HepG2 (cell line): Measurements from ENCODE around the gene LRRC45. TPM values are rescaled to one million over a fixed set of nuclear protein-coding genes. Genes with fewer than 3 reads are reported as not detected.

Experiments
- ASH2L ChIP-seq: fragments of 300-600, 200-600 bp; sonication (generic); IDR thresholded peaks from 2 replicates; pipeline ENCODE4 v1.7.0; 2017; ENCODE audit warnings: low read depth, mild to moderate bottlenecking, moderate library complexity, mixed read lengths, low read length; ENCODE audit not compliant: insufficient read length
- ATF7 ChIP-seq, 2 experiments: fragments of 450-650 bp in 1 of 2; sonication (generic) in 1 of 2; formaldehyde crosslinking in 1 of 2; IDR thresholded peaks; 2 replicates each; pipeline versions ENCODE4 v1.4.0 to v1.6.1; 2016 to 2020; ENCODE audit warnings: antibody characterized with exemption in 1 of 2, mild to moderate bottlenecking in 1 of 2, missing genetic modification reagents in 1 of 2
- FOXK1 ChIP-seq: sonication (generic); formaldehyde crosslinking; IDR thresholded peaks from 2 replicates; pipeline ENCODE4 v1.4.0; 2020; ENCODE audit warnings: low read depth, missing genetic modification reagents, borderline replicate concordance
- MAF1 ChIP-seq: sonication (generic); formaldehyde crosslinking; IDR thresholded peaks from 2 replicates; pipeline ENCODE4 v1.5.0; 2020; ENCODE audit warnings: missing genetic modification reagents, borderline replicate concordance
- MAFF ChIP-seq: IDR thresholded peaks from 2 replicates; pipeline ENCODE4 v1.6.1; 2011; ENCODE audit warnings: low read depth, low read length, improper control_type of control experiment
- NAIF1 ChIP-seq: sonication (generic); formaldehyde crosslinking; IDR thresholded peaks from 2 replicates; pipeline ENCODE4 v1.5.0; 2020; ENCODE audit warnings: mild to moderate bottlenecking, missing genetic modification reagents, borderline replicate concordance
- RFXANK ChIP-seq: IDR thresholded peaks from 2 replicates; pipeline ENCODE4 v1.6.1; 2016
- SALL1 ChIP-seq: sonication (generic); formaldehyde crosslinking; IDR thresholded peaks from 2 replicates; pipeline ENCODE4 v1.8.0; 2022; ENCODE audit warnings: mild to moderate bottlenecking, missing genetic modification reagents
- ZBTB3 ChIP-seq: sonication (generic); formaldehyde crosslinking; IDR thresholded peaks from 2 replicates; pipeline ENCODE4 v1.4.0; 2020; ENCODE audit warnings: low read depth, mild to moderate bottlenecking, moderate library complexity, missing genetic modification reagents, borderline replicate concordance
- ZNF12 ChIP-seq: sonication (generic); formaldehyde crosslinking; IDR thresholded peaks from 2 replicates; pipeline ENCODE4 v1.5.0; 2020; ENCODE audit warnings: missing genetic modification reagents
- ZNF430 ChIP-seq: sonication (generic); formaldehyde crosslinking; IDR thresholded peaks from 2 replicates; pipeline ENCODE4 v1.9.0; 2021; ENCODE audit warnings: mild to moderate bottlenecking, missing genetic modification reagents
- ZNF496 ChIP-seq: sonication (generic); formaldehyde crosslinking; IDR thresholded peaks from 2 replicates; pipeline ENCODE4 v1.8.1; 2023; ENCODE audit warnings: mild to moderate bottlenecking, moderate library complexity, missing genetic modification reagents; ENCODE audit not compliant: insufficient replicate concordance
- ZNF75D ChIP-seq: sonication (generic); formaldehyde crosslinking; IDR thresholded peaks from 2 replicates; pipeline ENCODE4 v1.8.1; 2023; ENCODE audit warnings: missing genetic modification reagents, mild to moderate bottlenecking, borderline replicate concordance
- polyA plus RNA-seq, 8 experiments: library from polyadenylated mRNA; depleted of rRNA in 3 of 8; stranded (reverse) in 7 of 8; unstranded in 1 of 8; fragments of >200 nt; fragmentation: Illumina TruSeq in 4 of 8; extraction: Trizol in 4 of 8; gene quantifications; 2 replicates each; pipeline versions ENCODE4 v1.2.1 to v1.2.3, GENCODE V29; 2011 to 2016; ENCODE audit warnings: low read depth in 4 of 8, missing spikeins in 1 of 8, mixed read lengths in 1 of 8; ENCODE audit not compliant: insufficient read depth in 1 of 8
- total RNA-seq, 5 experiments: library from RNA; depleted of rRNA; stranded (reverse); fragments of >200 nt; fragmentation: Illumina TruSeq; extraction: Trizol; gene quantifications; 2 replicates each; pipeline ENCODE4 v1.2.3, GENCODE V29; 2016; ENCODE audit warnings: low read depth in 1 of 5
- TF ChIP-seq, protein P1 (sequence below): sonication (generic); formaldehyde crosslinking; IDR thresholded peaks from 2 replicates; pipeline ENCODE4 v1.9.0; 2021; ENCODE audit warnings: missing genetic modification reagents, borderline replicate concordance
- TF ChIP-seq, protein P2 (sequence below): sonication (generic); formaldehyde crosslinking; IDR thresholded peaks from 2 replicates; pipeline ENCODE4 v1.4.0; 2020; ENCODE audit warnings: missing genetic modification reagents, borderline replicate concordance
- TF ChIP-seq, protein P3 (sequence below): sonication (generic); formaldehyde crosslinking; IDR thresholded peaks from 2 replicates; pipeline ENCODE4 v1.4.0; 2020; ENCODE audit warnings: missing genetic modification reagents
- TF ChIP-seq, protein P4 (sequence below): sonication (generic); formaldehyde crosslinking; IDR thresholded peaks from 2 replicates; pipeline ENCODE4 v1.5.1; 2020; ENCODE audit warnings: missing genetic modification reagents, mild to moderate bottlenecking, borderline replicate concordance

The LRRC45 gene
- total and polyA plus RNA-seq, 2 of the 13 experiments (the other 11 are each of a cell fraction or from before 2014, with no cell fraction given): 11.6 to 48.1 TPM

DNA sequence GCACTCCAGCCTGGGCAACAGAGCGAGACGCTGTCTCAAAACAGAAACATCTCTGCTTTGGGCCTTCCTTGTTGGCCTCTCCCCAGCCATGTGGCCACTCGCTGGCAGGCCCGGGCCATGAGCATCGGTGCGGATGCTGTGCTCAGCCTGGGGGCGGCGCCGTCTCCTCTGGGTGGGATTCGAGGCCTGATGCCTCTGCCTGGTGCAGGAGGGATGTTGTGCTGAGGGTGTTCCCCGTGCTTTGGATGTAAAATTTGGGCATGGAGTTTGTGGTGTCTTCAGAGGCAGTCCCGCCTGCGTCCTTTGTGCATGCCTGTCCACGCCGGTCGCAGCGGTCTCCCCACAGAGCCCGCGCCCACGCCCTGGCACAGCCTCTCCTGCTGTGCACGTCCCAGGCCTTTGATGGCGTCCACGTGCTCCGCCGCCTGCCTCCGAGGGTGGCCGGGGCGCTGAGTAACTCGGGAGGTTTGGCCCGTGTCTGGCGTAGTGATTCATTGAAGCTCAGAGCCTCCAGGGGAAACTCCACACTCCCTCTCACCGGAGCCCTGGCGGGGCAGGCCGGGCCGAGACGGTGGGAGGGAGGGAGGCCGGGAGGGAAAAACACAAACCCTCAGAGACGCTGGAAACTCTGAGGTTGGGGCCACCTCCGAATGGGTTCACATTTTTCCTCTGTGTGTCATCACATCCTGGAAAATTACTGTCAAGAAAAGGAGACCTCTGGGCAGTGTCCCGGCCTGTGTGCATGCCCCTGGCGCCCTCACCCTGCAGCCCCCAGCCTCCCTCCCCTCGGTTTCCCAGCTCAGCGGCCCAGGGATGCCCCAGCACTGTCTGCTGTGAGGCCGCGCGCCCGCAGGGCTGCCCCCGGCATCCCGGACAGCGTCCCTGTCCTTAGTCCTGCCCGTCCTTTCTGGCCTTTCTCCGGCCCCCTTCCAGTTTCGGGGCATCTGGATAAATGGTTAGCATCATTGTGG, 19.4 kb upstream of the LRRC45 start (continued):
- TF ChIP-seq, protein P1, sequence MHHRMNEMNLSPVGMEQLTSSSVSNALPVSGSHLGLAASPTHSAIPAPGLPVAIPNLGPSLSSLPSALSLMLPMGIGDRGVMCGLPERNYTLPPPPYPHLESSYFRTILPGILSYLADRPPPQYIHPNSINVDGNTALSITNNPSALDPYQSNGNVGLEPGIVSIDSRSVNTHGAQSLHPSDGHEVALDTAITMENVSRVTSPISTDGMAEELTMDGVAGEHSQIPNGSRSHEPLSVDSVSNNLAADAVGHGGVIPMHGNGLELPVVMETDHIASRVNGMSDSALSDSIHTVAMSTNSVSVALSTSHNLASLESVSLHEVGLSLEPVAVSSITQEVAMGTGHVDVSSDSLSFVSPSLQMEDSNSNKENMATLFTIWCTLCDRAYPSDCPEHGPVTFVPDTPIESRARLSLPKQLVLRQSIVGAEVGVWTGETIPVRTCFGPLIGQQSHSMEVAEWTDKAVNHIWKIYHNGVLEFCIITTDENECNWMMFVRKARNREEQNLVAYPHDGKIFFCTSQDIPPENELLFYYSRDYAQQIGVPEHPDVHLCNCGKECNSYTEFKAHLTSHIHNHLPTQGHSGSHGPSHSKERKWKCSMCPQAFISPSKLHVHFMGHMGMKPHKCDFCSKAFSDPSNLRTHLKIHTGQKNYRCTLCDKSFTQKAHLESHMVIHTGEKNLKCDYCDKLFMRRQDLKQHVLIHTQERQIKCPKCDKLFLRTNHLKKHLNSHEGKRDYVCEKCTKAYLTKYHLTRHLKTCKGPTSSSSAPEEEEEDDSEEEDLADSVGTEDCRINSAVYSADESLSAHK (CRISPR knock-in tag): no peak
- TF ChIP-seq ZNF12 (CRISPR knock-in tag) (0 out of 2 replicates have a peak, but pooled peaks have one; percentile 33), MAFF (no peak), ZNF430 (CRISPR knock-in tag) (peak; percentile 95), ZNF496 (CRISPR knock-in tag) (no peak), ASH2L (no peak), MAF1 (CRISPR knock-in tag) (peak; percentile 73; the same call in 1 of the 2 replicates), ZBTB3 (0 out of 2 replicates have a peak, but pooled peaks have one; percentile 60), SALL1 (CRISPR knock-in tag) (peak; percentile 74), FOXK1 (CRISPR knock-in tag) (peak; percentile 11; the same call in 1 of the 2 replicates), ZNF75D (CRISPR knock-in tag) (0 out of 2 replicates have a peak, but pooled peaks have one; percentile 28), RFXANK (CRISPR knock-in tag) (0 out of 2 replicates have a peak, but pooled peaks have one; percentile 50), ATF7 (IDR thresholded peaks at IDR 0.05) (no peak), ATF7 (CRISPR knock-in tag; IDR thresholded peaks at IDR 0.05) (no peak), NAIF1 (CRISPR knock-in tag) (peak; percentile 60; the same call in 1 of the 2 replicates)
- TF ChIP-seq, protein P2, sequence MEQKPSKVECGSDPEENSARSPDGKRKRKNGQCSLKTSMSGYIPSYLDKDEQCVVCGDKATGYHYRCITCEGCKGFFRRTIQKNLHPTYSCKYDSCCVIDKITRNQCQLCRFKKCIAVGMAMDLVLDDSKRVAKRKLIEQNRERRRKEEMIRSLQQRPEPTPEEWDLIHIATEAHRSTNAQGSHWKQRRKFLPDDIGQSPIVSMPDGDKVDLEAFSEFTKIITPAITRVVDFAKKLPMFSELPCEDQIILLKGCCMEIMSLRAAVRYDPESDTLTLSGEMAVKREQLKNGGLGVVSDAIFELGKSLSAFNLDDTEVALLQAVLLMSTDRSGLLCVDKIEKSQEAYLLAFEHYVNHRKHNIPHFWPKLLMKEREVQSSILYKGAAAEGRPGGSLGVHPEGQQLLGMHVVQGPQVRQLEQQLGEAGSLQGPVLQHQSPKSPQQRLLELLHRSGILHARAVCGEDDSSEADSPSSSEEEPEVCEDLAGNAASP (CRISPR knock-in tag): no peak; the same call in 1 of the 2 replicates
- TF ChIP-seq, protein P3, sequence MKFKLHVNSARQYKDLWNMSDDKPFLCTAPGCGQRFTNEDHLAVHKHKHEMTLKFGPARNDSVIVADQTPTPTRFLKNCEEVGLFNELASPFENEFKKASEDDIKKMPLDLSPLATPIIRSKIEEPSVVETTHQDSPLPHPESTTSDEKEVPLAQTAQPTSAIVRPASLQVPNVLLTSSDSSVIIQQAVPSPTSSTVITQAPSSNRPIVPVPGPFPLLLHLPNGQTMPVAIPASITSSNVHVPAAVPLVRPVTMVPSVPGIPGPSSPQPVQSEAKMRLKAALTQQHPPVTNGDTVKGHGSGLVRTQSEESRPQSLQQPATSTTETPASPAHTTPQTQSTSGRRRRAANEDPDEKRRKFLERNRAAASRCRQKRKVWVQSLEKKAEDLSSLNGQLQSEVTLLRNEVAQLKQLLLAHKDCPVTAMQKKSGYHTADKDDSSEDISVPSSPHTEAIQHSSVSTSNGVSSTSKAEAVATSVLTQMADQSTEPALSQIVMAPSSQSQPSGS: no peak
- TF ChIP-seq, protein P4, sequence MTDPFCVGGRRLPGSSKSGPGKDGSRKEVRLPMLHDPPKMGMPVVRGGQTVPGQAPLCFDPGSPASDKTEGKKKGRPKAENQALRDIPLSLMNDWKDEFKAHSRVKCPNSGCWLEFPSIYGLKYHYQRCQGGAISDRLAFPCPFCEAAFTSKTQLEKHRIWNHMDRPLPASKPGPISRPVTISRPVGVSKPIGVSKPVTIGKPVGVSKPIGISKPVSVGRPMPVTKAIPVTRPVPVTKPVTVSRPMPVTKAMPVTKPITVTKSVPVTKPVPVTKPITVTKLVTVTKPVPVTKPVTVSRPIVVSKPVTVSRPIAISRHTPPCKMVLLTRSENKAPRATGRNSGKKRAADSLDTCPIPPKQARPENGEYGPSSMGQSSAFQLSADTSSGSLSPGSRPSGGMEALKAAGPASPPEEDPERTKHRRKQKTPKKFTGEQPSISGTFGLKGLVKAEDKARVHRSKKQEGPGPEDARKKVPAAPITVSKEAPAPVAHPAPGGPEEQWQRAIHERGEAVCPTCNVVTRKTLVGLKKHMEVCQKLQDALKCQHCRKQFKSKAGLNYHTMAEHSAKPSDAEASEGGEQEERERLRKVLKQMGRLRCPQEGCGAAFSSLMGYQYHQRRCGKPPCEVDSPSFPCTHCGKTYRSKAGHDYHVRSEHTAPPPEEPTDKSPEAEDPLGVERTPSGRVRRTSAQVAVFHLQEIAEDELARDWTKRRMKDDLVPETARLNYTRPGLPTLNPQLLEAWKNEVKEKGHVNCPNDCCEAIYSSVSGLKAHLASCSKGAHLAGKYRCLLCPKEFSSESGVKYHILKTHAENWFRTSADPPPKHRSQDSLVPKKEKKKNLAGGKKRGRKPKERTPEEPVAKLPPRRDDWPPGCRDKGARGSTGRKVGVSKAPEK (CRISPR knock-in tag): 0 out of 2 replicates have a peak, but pooled peaks have one; percentile 20
